Gastroesophageal sphincter (tissue), 3 donors: Measurements from ENCODE around the gene CCDC187.

Experiments
- CTCF ChIP-seq, 4 experiments: fragments of 200-600 bp in 2 of 4; fragments of 450-650 bp in 2 of 4; sonication (generic) in 1 of 4; IDR thresholded peaks; one replicate each; pipeline ENCODE4 v1.5.1; 2017 to 2019; ENCODE audit warnings: antibody characterized with exemption in 4 of 4, mild to moderate bottlenecking in 2 of 4, moderate library complexity in 2 of 4
- POLR2AphosphoS5 ChIP-seq: sonication (generic); formaldehyde crosslinking; IDR thresholded peaks from one replicate; pipeline ENCODE4 v1.6.1; 2017; ENCODE audit warnings: antibody characterized with exemption

GRCh38 chr9:136201609-136202453 lies 102.1 kb downstream of the CCDC187 start:
- TF ChIP-seq CTCF (IDR thresholded peaks at IDR 0.05) (no peak), POLR2AphosphoS5 (no peak)
